Islet precursor cell (in vitro differentiated cells): ENCODE results near the gene FRMD8.

ENCODE experiments used
- DNase-seq: peaks from one replicate; pipeline ENCODE4 v3.0.0-alpha.2; 2018

FRMD8 gene

GRCh38 chr11:65459552-65459951 is 73.1 kb downstream of the FRMD8 start:
- no peak for DNase-seq
